ENCODE results near the gene DIP2B.

DIP2B gene

GRCh38 chr12:50549885-50550284 is 45.1 kb downstream of the DIP2B start:
- Histone ChIP-seq H3K4me2 (ENCODE audit: low read depth, low read length, poor library complexity, severe bottlenecking) (no peak overlapping the region), H3K9ac (ENCODE audit: low read length) (no peak overlapping the region), H3K9me3 (ENCODE audit: insufficient read depth, low read length) (no peaks in the 10 kb centered on the region), H3K27ac (ENCODE audit: low read depth, low read length) (no peak overlapping the region), H3K36me3 (ENCODE audit: low read length) (no peaks in the 10 kb centered on the region), H3K4me3 (ENCODE audit: insufficient read depth, low read length, poor library complexity, severe bottlenecking) (no peak overlapping the region), H4K20me1 (ENCODE audit: low read depth, low read length) (0 out of 2 replicates have a peak, but pooled peaks cover 5% of the 10 kb centered on the region), H3F3A (ENCODE audit: insufficient read depth) (no peaks in the 10 kb centered on the region), H3K9me2 (replicated peaks; ENCODE audit: insufficient read depth, low read length) (no peaks in the 10 kb centered on the region), H3K79me2 (ENCODE audit: insufficient read depth, low read length) (0 out of 2 replicates have a peak, but pooled peaks cover 5% of the 10 kb centered on the region), H2AFZ (ENCODE audit: low read depth, low read length, severe bottlenecking) (no peak overlapping the region), H3K27me3 (ENCODE audit: low read length) (no peaks in the 10 kb centered on the region)
- no peak for TF ChIP-seq EZH2phosphoT487 (conservative IDR thresholded peaks at IDR 0.05; ENCODE audit: low read length)
- TF ChIP-seq CTCF (IDR thresholded peaks at IDR 0.05; ENCODE audit: insufficient read depth, low read length, poor library complexity, severe bottlenecking) = no peak

GRCh38 chr12:50550530-50551223 is 45.9 kb downstream of the DIP2B start:
- Histone ChIP-seq H3K9me3 (ENCODE audit: insufficient read depth, low read length) (no peaks in the 10 kb centered on the region), H3K4me2 (ENCODE audit: low read depth, low read length, poor library complexity, severe bottlenecking) (no peak overlapping the region), H3K79me2 (ENCODE audit: insufficient read depth, low read length) (0 out of 2 replicates have a peak, but pooled peaks cover 5% of the 10 kb centered on the region), H2AFZ (ENCODE audit: low read depth, low read length, severe bottlenecking) (no peak overlapping the region), H3K36me3 (ENCODE audit: low read length) (no peaks in the 10 kb centered on the region), H3K4me3 (ENCODE audit: insufficient read depth, low read length, poor library complexity, severe bottlenecking) (no peak overlapping the region), H3K27me3 (ENCODE audit: low read length) (no peaks in the 10 kb centered on the region), H3F3A (ENCODE audit: insufficient read depth) (no peaks in the 10 kb centered on the region), H3K9ac (ENCODE audit: low read length) (no peak overlapping the region), H4K20me1 (ENCODE audit: low read depth, low read length) (0 out of 2 replicates have a peak, but pooled peaks cover 5% of the 10 kb centered on the region), H3K9me2 (replicated peaks; ENCODE audit: insufficient read depth, low read length) (no peaks in the 10 kb centered on the region), H3K27ac (ENCODE audit: low read depth, low read length) (no peak overlapping the region)
- TF ChIP-seq CTCF (IDR thresholded peaks at IDR 0.05; ENCODE audit: insufficient read depth, low read length, poor library complexity, severe bottlenecking) = no peak
- no peak for TF ChIP-seq EZH2phosphoT487 (conservative IDR thresholded peaks at IDR 0.05; ENCODE audit: low read length)

GRCh38 chr12:50551866-50552265 is 47.1 kb downstream of the DIP2B start:
- Histone ChIP-seq H3K9me3 (ENCODE audit: insufficient read depth, low read length) (no peaks in the 10 kb centered on the region), H3F3A (ENCODE audit: insufficient read depth) (no peaks in the 10 kb centered on the region), H3K4me3 (ENCODE audit: insufficient read depth, low read length, poor library complexity, severe bottlenecking) (no peak overlapping the region), H3K27ac (ENCODE audit: low read depth, low read length) (no peak overlapping the region), H3K4me2 (ENCODE audit: low read depth, low read length, poor library complexity, severe bottlenecking) (no peak overlapping the region), H3K9ac (ENCODE audit: low read length) (no peak overlapping the region), H2AFZ (ENCODE audit: low read depth, low read length, severe bottlenecking) (no peak overlapping the region), H3K27me3 (ENCODE audit: low read length) (no peaks in the 10 kb centered on the region), H3K79me2 (ENCODE audit: insufficient read depth, low read length) (0 out of 2 replicates have a peak, but pooled peaks cover 5% of the 10 kb centered on the region), H4K20me1 (ENCODE audit: low read depth, low read length) (0 out of 2 replicates have a peak, but pooled peaks cover 5% of the 10 kb centered on the region), H3K36me3 (ENCODE audit: low read length) (no peaks in the 10 kb centered on the region), H3K9me2 (replicated peaks; ENCODE audit: insufficient read depth, low read length) (no peaks in the 10 kb centered on the region)
- TF ChIP-seq CTCF (IDR thresholded peaks at IDR 0.05; ENCODE audit: insufficient read depth, low read length, poor library complexity, severe bottlenecking) (no peak), EZH2phosphoT487 (conservative IDR thresholded peaks at IDR 0.05; ENCODE audit: low read length) (no peak)

All from SU-DHL-6 (cell line).